ENCODE measurements around the gene GID8.

DNA sequence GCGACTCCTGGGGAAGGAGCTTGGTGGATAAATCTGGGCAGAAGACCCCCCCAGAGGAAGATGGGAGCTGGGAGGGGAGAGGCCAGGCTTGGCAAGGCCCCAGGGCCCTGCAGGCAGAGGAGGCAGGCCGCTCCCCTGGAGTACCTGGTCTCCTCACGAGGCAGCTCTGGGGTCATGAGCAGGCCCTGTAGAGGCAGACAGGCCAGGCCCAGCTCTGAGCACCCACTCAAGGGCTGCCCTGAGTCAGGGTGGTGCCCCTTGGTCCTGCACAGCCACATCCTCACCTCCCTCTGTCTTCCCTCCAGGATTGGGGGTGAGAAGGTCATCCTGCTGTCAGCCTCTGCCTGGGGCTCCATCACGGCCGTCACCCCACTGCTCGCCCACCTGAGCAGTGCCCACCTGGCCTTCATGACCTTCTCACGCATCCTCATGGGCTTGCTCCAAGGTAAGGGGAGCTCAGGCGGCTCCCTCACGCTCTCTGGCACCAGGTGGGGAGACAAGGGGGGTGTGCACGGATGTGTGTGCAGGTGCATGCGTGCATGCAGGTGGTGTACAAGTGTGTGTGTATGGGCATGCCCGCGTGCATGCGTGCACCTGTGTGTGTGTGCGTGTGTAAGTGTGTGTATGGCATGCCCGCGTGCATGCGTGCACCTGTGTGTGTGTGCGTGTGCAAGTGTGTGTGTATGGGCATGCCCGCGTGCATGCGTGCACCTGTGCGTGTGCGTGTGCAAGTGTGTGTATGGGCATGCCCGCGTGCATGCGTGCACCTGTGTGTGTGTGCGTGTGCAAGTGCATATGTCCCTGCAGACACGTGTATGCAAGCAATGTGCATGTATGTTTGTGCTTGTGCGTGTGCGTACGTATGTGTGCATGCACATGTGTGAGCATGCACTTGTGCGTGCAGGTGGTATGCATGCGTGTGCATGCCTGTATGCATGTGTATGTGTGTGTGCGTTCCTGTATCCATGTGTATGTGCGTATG, 19.5 kb downstream of the GID8 start:
- TF ChIP-seq, protein P1, sequence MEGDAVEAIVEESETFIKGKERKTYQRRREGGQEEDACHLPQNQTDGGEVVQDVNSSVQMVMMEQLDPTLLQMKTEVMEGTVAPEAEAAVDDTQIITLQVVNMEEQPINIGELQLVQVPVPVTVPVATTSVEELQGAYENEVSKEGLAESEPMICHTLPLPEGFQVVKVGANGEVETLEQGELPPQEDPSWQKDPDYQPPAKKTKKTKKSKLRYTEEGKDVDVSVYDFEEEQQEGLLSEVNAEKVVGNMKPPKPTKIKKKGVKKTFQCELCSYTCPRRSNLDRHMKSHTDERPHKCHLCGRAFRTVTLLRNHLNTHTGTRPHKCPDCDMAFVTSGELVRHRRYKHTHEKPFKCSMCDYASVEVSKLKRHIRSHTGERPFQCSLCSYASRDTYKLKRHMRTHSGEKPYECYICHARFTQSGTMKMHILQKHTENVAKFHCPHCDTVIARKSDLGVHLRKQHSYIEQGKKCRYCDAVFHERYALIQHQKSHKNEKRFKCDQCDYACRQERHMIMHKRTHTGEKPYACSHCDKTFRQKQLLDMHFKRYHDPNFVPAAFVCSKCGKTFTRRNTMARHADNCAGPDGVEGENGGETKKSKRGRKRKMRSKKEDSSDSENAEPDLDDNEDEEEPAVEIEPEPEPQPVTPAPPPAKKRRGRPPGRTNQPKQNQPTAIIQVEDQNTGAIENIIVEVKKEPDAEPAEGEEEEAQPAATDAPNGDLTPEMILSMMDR (IDR thresholded peaks at IDR 0.05): no peak
- TF ChIP-seq POLR2AphosphoS5 (IDR thresholded peaks at IDR 0.05): no peak
